NCI-H146 treated with DMSO at 0.1 percent for 48 hours (cell line): Measurements from ENCODE around the gene SLC35G6.
"Not testable (repeated sequence)": the region's sequence is repeated elsewhere in the genome, so short reads cannot be mapped to it uniquely, and the experiment has no call there.

Source experiments
- DNase-seq: peaks from one replicate; lab custom pipeline; 2025; ENCODE audit not compliant: unreplicated experiment; lab: John Stamatoyannopoulos, UW

The SLC35G6 gene

GRCh38 chr17:7481275-7481674 lies at the start of gene SLC35G6:
SLC35G6 (plus strand) TSS chr17:7481446; CDS start chr17:7481517, 71 bp downstream.
- not testable (repeated sequence) for DNase-seq

GRCh38 chr17:7432296-7432695 lies 49.0 kb upstream of the SLC35G6 start:
- DNase-seq = no peak

GRCh38 chr17:7435676-7436555 lies 45.3 kb upstream of the SLC35G6 start:
- DNase-seq = no peak

GRCh38 chr17:7436556-7437368 lies 44.5 kb upstream of the SLC35G6 start:
- no peak for DNase-seq

GRCh38 chr17:7437369-7437863 lies 43.8 kb upstream of the SLC35G6 start:
- DNase-seq = no peak

GRCh38 chr17:7437950-7438614 lies 43.2 kb upstream of the SLC35G6 start:
- DNase-seq = no peak

GRCh38 chr17:7438656-7439460 lies 42.4 kb upstream of the SLC35G6 start:
- no peak for DNase-seq

- no peak for DNase-seq
These were observed 41.7 kb upstream of the SLC35G6 start, which contains the start of gene FGF11 for GRCh38 chr17:7439462-7440112. FGF11 (plus strand) TSS chr17:7439512; CDS start chr17:7439621, 109 bp downstream.

- no peak for DNase-seq
These were observed 41.0 kb upstream of the SLC35G6 start for GRCh38 chr17:7440113-7440833.

GRCh38 chr17:7440834-7441195 lies 40.4 kb upstream of the SLC35G6 start:
- no peak for DNase-seq

- no peak for DNase-seq
These were observed 40.0 kb upstream of the SLC35G6 start for GRCh38 chr17:7441266-7441665.

GRCh38 chr17:7442142-7442541 lies 39.1 kb upstream of the SLC35G6 start:
- no peak for DNase-seq

- no peak for DNase-seq
These were observed 37.5 kb upstream of the SLC35G6 start for GRCh38 chr17:7443499-7444485.

GRCh38 chr17:7444682-7445618 lies 36.3 kb upstream of the SLC35G6 start, which contains the start of gene CHRNB1:
CHRNB1 (plus strand) TSS chr17:7445061; CDS start chr17:7445128, 67 bp downstream.
- DNase-seq = no peak

- DNase-seq = no peak
These were observed 35.7 kb upstream of the SLC35G6 start for GRCh38 chr17:7445619-7445968.

- DNase-seq = no peak
These were observed 32.8 kb upstream of the SLC35G6 start for GRCh38 chr17:7448461-7448860.

GRCh38 chr17:7459961-7460545 lies 21.2 kb upstream of the SLC35G6 start:
- DNase-seq = no peak
